AG04450 (cell line): ENCODE data around the gene CEP164. TPM values are rescaled to one million over a fixed set of nuclear protein-coding genes. Genes with fewer than 3 reads are reported as not detected.

ENCODE experiments used
- CTCF ChIA-PET: fragments of 300-600, 350-600 bp; formaldehyde crosslinking; extraction: SDS; loops from one replicate; lab custom pipeline; 2022; ENCODE audit warnings: antibody characterized with exemption, inconsistent platforms; lab: Charles Lee
- POLR2A ChIA-PET: fragments of 350-600 bp; formaldehyde crosslinking; extraction: SDS; loops from one replicate; lab custom pipeline; 2021; ENCODE audit warnings: antibody characterized with exemption, inconsistent platforms; lab: Yijun Ruan, JAX
- DNase-seq: peaks from one replicate; pipeline ENCODE4 v3.0.0-alpha.2; 2011; ENCODE audit warnings: low read depth, low spot score
- H3K27ac ChIP-seq: one replicate; pipeline ENCODE4 v1.5.1; 2012; ENCODE audit warnings: low read depth, low read length, control low read depth
- H3K27me3 ChIP-seq: one replicate; pipeline ENCODE4 v1.6.0; 2012; ENCODE audit warnings: low read length; ENCODE audit not compliant: control insufficient read depth, insufficient read depth
- H3K4me3 ChIP-seq: 2 replicates; pipeline ENCODE4 v1.5.1; 2011; ENCODE audit warnings: mild to moderate bottlenecking, low read depth, low read length, control low read depth
- H3K9me3 ChIP-seq: 2 replicates; pipeline ENCODE4 v1.5.1; 2012; ENCODE audit warnings: low read length; ENCODE audit not compliant: control insufficient read depth, insufficient read depth
- polyA plus RNA-seq: library from polyadenylated mRNA; depleted of rRNA; stranded (reverse); fragments of >200 nt; gene quantifications from 2 replicates; pipeline ENCODE4 v1.2.3, GENCODE V29; 2011
- TF ChIP-seq, protein P1 (sequence below): IDR thresholded peaks from 2 replicates; pipeline ENCODE4 v1.5.1; 2011; ENCODE audit warnings: low read depth, low read length, control low read depth, inconsistent platforms

Gene CEP164
- polyA plus RNA-seq, 1 experiment = 22.5 TPM

- CTCF ChIA-PET = interaction anchor here (8.2 kb wide), 1 partner anchor 8 kb away, joined by 74 read pairs; no protein-coding TSS in a partner anchor
- no peak for DNase-seq
- Histone ChIP-seq H3K27me3 (peaks cover 4% of the 10 kb centered on the region), H3K27ac (no peak overlapping the region), H3K9me3 (no peaks in the 10 kb centered on the region), H3K4me3 (no peak overlapping the region)
- POLR2A ChIA-PET = no interaction called here
- TF ChIP-seq, protein P1, sequence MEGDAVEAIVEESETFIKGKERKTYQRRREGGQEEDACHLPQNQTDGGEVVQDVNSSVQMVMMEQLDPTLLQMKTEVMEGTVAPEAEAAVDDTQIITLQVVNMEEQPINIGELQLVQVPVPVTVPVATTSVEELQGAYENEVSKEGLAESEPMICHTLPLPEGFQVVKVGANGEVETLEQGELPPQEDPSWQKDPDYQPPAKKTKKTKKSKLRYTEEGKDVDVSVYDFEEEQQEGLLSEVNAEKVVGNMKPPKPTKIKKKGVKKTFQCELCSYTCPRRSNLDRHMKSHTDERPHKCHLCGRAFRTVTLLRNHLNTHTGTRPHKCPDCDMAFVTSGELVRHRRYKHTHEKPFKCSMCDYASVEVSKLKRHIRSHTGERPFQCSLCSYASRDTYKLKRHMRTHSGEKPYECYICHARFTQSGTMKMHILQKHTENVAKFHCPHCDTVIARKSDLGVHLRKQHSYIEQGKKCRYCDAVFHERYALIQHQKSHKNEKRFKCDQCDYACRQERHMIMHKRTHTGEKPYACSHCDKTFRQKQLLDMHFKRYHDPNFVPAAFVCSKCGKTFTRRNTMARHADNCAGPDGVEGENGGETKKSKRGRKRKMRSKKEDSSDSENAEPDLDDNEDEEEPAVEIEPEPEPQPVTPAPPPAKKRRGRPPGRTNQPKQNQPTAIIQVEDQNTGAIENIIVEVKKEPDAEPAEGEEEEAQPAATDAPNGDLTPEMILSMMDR = no peak
Observed at GRCh38 chr11:117417856-117418255, 90.2 kb downstream of the CEP164 start.

DNA sequence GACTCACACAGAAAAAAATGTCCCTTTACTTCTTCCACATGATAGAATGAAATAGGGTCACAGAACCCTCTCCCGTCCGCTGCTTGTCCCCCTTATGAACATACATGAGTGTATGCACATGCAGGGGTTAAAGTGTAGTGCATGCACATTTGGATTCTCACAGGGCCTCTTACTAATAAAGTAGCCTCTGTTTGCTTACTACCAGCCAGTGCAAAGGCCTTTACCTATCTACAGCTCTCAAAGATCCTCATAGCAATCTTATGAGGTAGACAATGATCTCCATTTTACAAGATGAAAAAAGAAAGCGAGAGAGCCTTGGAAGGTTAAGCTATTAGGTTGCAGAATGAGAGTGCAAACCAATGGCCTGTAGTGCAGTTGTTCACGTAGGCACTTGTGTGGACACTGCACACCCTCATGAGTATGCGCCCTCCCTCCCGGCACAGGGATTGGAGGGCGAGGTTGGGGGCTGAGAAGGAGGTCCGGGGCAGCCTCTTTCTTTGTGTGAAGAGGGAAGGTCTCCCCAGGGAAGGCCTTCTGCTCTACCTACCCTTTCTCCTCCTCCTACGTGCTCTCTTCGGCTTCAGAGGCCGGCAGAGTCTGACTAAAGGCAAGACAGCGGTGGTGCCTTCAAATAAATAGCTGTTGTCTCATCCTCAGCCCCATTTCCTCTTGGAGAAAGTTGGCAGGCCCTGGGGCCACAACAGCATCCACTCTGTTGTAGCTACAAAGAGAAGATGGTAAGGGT lies 91.3 kb downstream of the CEP164 start:
- Histone ChIP-seq H3K9me3 (no peaks in the 10 kb centered on the region), H3K27me3 (peaks cover 6% of the 10 kb centered on the region), H3K27ac (no peak overlapping the region), H3K4me3 (no peak overlapping the region)
- ChIA-PET POLR2A (interaction anchor here (0.7 kb wide), 1 partner anchor 35 kb away, joined by 3 read pairs; no protein-coding TSS in a partner anchor), CTCF (interaction anchor here (8.2 kb wide), 1 partner anchor 7 kb away, joined by 74 read pairs; no protein-coding TSS in a partner anchor)
- DNase-seq = no peak
- TF ChIP-seq, protein P1 = no peak

DNA sequence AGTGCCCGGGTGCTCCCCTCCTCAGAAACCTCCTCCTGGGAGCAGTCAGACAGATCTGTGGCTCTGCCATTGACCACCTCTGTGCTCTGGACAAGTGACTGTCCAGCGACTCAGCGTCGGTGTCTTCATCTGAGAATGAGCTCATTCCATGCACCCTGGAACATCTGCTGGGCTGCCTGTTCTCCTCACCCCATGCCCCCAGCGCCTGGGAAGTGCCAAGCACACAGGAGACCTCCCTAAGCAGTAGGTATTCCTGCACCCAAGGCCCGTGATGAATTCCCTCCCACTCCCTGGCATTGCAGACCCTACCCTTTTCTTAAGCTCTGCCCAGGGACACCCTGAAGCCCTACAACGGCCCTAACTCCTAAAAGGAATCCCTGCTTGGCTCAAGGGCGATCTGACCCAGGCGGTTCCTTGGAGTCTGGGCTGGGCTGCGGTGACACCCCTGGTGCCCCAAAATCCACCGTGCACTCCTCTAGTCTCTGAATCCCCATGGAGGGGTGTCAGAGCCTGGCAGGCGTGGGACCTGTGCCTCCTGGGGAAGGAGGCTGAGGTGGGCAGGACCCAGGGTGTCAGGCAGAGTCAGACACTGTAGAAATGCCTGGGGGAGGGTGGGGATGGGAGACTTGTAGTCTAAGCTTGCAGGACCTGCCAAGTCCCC lies 92.0 kb downstream of the CEP164 start:
- no peaks in the 10 kb centered on the region for H3K9me3 ChIP-seq
- CTCF ChIA-PET = interaction anchor here (0.6 kb wide), 1 partner anchor 146 kb away, joined by 5 read pairs; no protein-coding TSS in a partner anchor
- peaks cover 6% of the 10 kb centered on the region for H3K27me3 ChIP-seq
- no peak overlapping the region for H3K4me3 ChIP-seq
- H3K27ac ChIP-seq = no peak overlapping the region
- TF ChIP-seq, protein P1 = no peak
- POLR2A ChIA-PET = no interaction called here
- DNase-seq = no peak

DNA sequence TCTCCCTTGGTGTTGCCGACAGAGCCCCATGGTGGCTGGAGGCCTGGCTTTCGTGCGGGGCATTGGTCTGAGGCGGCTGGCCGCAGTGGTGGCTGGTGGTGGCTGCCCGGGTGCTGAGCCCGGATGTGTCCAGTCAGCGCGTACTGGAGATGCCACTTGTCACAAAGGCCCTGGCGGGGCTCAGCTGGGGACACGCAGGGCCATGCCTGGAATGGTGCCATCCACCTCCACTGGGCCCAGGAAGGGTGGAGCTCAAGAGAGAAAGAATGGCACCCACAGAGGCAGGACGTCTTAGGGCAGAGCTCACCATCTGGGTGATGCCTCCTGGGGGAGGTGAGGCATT lies 92.5 kb downstream of the CEP164 start:
- Histone ChIP-seq H3K27me3 (peaks cover 6% of the 10 kb centered on the region), H3K27ac (no peak overlapping the region), H3K4me3 (no peak overlapping the region), H3K9me3 (no peaks in the 10 kb centered on the region)
- no peak for DNase-seq
- POLR2A ChIA-PET = no interaction called here
- TF ChIP-seq, protein P1 = no peak
- CTCF ChIA-PET = interaction anchor here (0.6 kb wide), 1 partner anchor 146 kb away, joined by 5 read pairs; no protein-coding TSS in a partner anchor

DNA sequence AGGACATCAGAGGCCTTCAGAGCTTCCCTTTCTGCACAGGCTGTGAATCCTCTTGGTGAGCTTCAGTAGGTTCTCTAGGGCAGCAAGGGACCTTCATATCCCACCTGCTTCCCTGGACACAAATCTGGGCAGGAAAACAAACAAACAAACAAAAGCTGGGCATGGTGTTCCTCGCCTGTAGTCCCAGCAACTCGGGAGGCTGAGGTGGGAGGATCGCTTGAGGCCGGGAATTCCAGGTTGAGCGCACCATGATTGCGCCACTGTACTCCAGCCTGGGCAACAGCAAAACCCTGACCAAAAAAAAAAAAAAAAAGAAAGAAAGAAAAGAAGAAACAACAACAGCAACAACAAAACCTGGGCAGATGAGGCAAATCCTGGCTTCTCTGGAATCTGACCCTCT lies 92.9 kb downstream of the CEP164 start:
- H3K4me3 ChIP-seq = no peak overlapping the region
- CTCF ChIA-PET = no interaction called here
- no peak overlapping the region for H3K27ac ChIP-seq
- DNase-seq = no peak
- POLR2A ChIA-PET = no interaction called here
- peaks cover 6% of the 10 kb centered on the region for H3K27me3 ChIP-seq
- TF ChIP-seq, protein P1 = no peak
- H3K9me3 ChIP-seq = no peaks in the 10 kb centered on the region
